ENCODE measurements around the gene CTSO.
"Not testable (repeated sequence)": the region's sequence is repeated elsewhere in the genome, so short reads cannot be mapped to it uniquely, and the experiment has no call there.

CTSO gene

GRCh38 chr4:155907556-155907955 lies 46.1 kb downstream of the CTSO start:
- DNase-seq (ENCODE audit: low spot score) = no peak

GRCh38 chr4:155906554-155907247 lies 47.0 kb downstream of the CTSO start:
- DNase-seq (ENCODE audit: low spot score) = peak; percentile 5

- DNase-seq (ENCODE audit: low spot score) = no peak
These were observed 49.3 kb downstream of the CTSO start for GRCh38 chr4:155904331-155904730.

- no peak for DNase-seq (ENCODE audit: low spot score)
These were observed 50.2 kb downstream of the CTSO start, which contains the start of gene TDO2 for GRCh38 chr4:155903453-155903852. Gene TDO2 (plus strand): TSS chr4:155903696. CDS start chr4:155903759, 63 bp downstream.

GRCh38 chr4:155901013-155901412 lies 52.7 kb downstream of the CTSO start:
- DNase-seq (ENCODE audit: low spot score) = no peak

- DNase-seq (ENCODE audit: low spot score) = no peak
These were observed 53.3 kb downstream of the CTSO start for GRCh38 chr4:155900381-155900780.

- no peak for DNase-seq (ENCODE audit: low spot score)
These were observed 53.8 kb downstream of the CTSO start for GRCh38 chr4:155899891-155900290.

GRCh38 chr4:155898371-155898770 lies 55.3 kb downstream of the CTSO start:
- not testable (repeated sequence) for DNase-seq (ENCODE audit: low spot score)

- no peak for DNase-seq (ENCODE audit: low spot score)
These were observed 62.6 kb downstream of the CTSO start for GRCh38 chr4:155891058-155891457.

- DNase-seq (ENCODE audit: low spot score) = no peak
These were observed 63.7 kb downstream of the CTSO start for GRCh38 chr4:155889946-155890345.

- DNase-seq (ENCODE audit: low spot score) = peak; percentile 33
These were observed 64.5 kb downstream of the CTSO start for GRCh38 chr4:155889031-155889793.

GRCh38 chr4:155887847-155888570 lies 65.7 kb downstream of the CTSO start:
- no peak for DNase-seq (ENCODE audit: low spot score)

- DNase-seq (ENCODE audit: low spot score) = no peak
These were observed 66.6 kb downstream of the CTSO start for GRCh38 chr4:155887045-155887444.

GRCh38 chr4:155885666-155886065 lies 68.0 kb downstream of the CTSO start:
- no peak for DNase-seq (ENCODE audit: low spot score)

GRCh38 chr4:155883895-155884294 lies 69.8 kb downstream of the CTSO start:
- DNase-seq (ENCODE audit: low spot score) = no peak

GRCh38 chr4:155881555-155881954 lies 72.1 kb downstream of the CTSO start:
- no peak for DNase-seq (ENCODE audit: low spot score)

GRCh38 chr4:155879767-155880166 lies 73.9 kb downstream of the CTSO start:
- DNase-seq (ENCODE audit: low spot score) = no peak

- DNase-seq (ENCODE audit: low spot score) = no peak
These were observed 75.1 kb downstream of the CTSO start for GRCh38 chr4:155878611-155879010.

- no peak for DNase-seq (ENCODE audit: low spot score)
These were observed 75.7 kb downstream of the CTSO start for GRCh38 chr4:155877971-155878370.

GRCh38 chr4:155875878-155876277 lies 77.8 kb downstream of the CTSO start:
- DNase-seq (ENCODE audit: low spot score) = no peak
